ENCODE data around the gene TAS2R60. TPM values are rescaled to one million over a fixed set of nuclear protein-coding genes. Genes with fewer than 3 reads are reported as not detected.
"Not testable (repeated sequence)": the region's sequence is repeated elsewhere in the genome, so short reads cannot be mapped to it uniquely, and the experiment has no call there.

Gene TAS2R60
- total RNA-seq, 1 donor from 2014 or later: not detected

GRCh38 chr7:143455491-143455890, 12.2 kb downstream of the TAS2R60 start:
- Mint-ChIP-seq H3K4me1 (ENCODE audit: low read depth) (no peaks in the 10 kb centered on the region), H3K27ac (no peak overlapping the region), H3K9me3 (no peaks in the 10 kb centered on the region), H3K27me3 (ENCODE audit: low read depth) (peaks cover 3% of the 10 kb centered on the region), H3K4me3 (ENCODE audit: low read depth) (no peak overlapping the region), H3K36me3 (ENCODE audit: low read depth) (no peaks in the 10 kb centered on the region)
- intact Hi-C loops (cut with micrococcal nuclease): no loop called here
- no peak for DNase-seq (ENCODE audit: low spot score)

- no peaks in the 10 kb centered on the region for H3K36me3 Mint-ChIP-seq (ENCODE audit: low read depth)
- intact Hi-C loops (cut with micrococcal nuclease): no loop called here
- no peaks in the 10 kb centered on the region for H3K4me1 Mint-ChIP-seq (ENCODE audit: low read depth)
- H3K27ac Mint-ChIP-seq: no peak overlapping the region
- no peak for DNase-seq (ENCODE audit: low spot score)
- H3K27me3 Mint-ChIP-seq (ENCODE audit: low read depth): peaks cover 3% of the 10 kb centered on the region
- H3K4me3 Mint-ChIP-seq (ENCODE audit: low read depth): no peak overlapping the region
- no peaks in the 10 kb centered on the region for H3K9me3 Mint-ChIP-seq
Measured at GRCh38 chr7:143455942-143456341, 12.7 kb downstream of the TAS2R60 start.

- Mint-ChIP-seq H3K4me3 (ENCODE audit: low read depth) (no peak overlapping the region), H3K4me1 (ENCODE audit: low read depth) (no peaks in the 10 kb centered on the region), H3K36me3 (ENCODE audit: low read depth) (no peaks in the 10 kb centered on the region), H3K9me3 (no peaks in the 10 kb centered on the region), H3K27me3 (ENCODE audit: low read depth) (peaks cover 3% of the 10 kb centered on the region), H3K27ac (no peak overlapping the region)
- intact Hi-C loops (cut with micrococcal nuclease): no loop called here
- DNase-seq (ENCODE audit: low spot score): no peak
Measured at GRCh38 chr7:143456992-143457793, 13.9 kb downstream of the TAS2R60 start.

DNA sequence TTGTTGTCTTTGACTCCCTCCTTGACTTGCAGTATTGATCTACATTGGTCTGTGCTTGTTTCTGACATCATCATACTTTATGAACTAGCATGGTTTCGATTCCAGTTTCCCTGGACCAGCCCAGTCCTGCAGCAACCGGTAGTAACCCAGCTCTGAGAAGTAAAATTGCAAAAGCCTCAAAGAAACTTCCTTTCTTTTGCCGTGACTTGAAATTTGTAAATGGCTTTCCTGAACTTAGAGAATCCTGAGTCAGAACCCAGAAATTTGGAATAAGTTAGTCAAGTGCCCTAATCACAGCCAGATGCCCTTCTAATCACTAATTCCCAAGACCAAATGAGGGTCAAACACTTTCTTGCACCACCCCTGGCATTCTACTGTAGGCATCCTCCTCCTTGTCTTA, 15.0 kb downstream of the TAS2R60 start:
- no peak overlapping the region for H3K4me3 Mint-ChIP-seq (ENCODE audit: low read depth)
- H3K27me3 Mint-ChIP-seq (ENCODE audit: low read depth): peaks cover 3% of the 10 kb centered on the region
- intact Hi-C loops (cut with micrococcal nuclease): no loop called here
- no peak overlapping the region for H3K27ac Mint-ChIP-seq
- DNase-seq (ENCODE audit: low spot score): no peak
- H3K36me3 Mint-ChIP-seq (ENCODE audit: low read depth): no peaks in the 10 kb centered on the region
- H3K4me1 Mint-ChIP-seq (ENCODE audit: low read depth): no peaks in the 10 kb centered on the region
- no peaks in the 10 kb centered on the region for H3K9me3 Mint-ChIP-seq

- H3K27me3 Mint-ChIP-seq (ENCODE audit: low read depth): peaks cover 3% of the 10 kb centered on the region
Measured at GRCh38 chr7:143458681-143459080, 15.4 kb downstream of the TAS2R60 start.

GRCh38 chr7:143459359-143459758, 16.1 kb downstream of the TAS2R60 start:
- H3K4me3 Mint-ChIP-seq (ENCODE audit: low read depth): no peak overlapping the region
- H3K27me3 Mint-ChIP-seq (ENCODE audit: low read depth): no peaks in the 10 kb centered on the region
- no peak overlapping the region for H3K27ac Mint-ChIP-seq
- H3K36me3 Mint-ChIP-seq (ENCODE audit: low read depth): no peaks in the 10 kb centered on the region
- DNase-seq (ENCODE audit: low spot score): no peak
- no peaks in the 10 kb centered on the region for H3K9me3 Mint-ChIP-seq
- intact Hi-C loops (cut with micrococcal nuclease): no loop called here
- no peaks in the 10 kb centered on the region for H3K4me1 Mint-ChIP-seq (ENCODE audit: low read depth)

More at GRCh38 chr7:143458681-143459080, 15.4 kb downstream of the TAS2R60 start:
- Mint-ChIP-seq H3K36me3 (ENCODE audit: low read depth) (no peaks in the 10 kb centered on the region), H3K4me3 (ENCODE audit: low read depth) (no peak overlapping the region), H3K4me1 (ENCODE audit: low read depth) (no peaks in the 10 kb centered on the region), H3K27ac (no peak overlapping the region), H3K9me3 (no peaks in the 10 kb centered on the region)
- intact Hi-C loops (cut with micrococcal nuclease): no loop called here
- DNase-seq (ENCODE audit: low spot score): no peak

GRCh38 chr7:143460271-143460979, 17.2 kb downstream of the TAS2R60 start:
- Mint-ChIP-seq H3K36me3 (ENCODE audit: low read depth) (no peaks in the 10 kb centered on the region), H3K27ac (no peak overlapping the region), H3K4me3 (ENCODE audit: low read depth) (no peak overlapping the region), H3K27me3 (ENCODE audit: low read depth) (no peaks in the 10 kb centered on the region), H3K9me3 (no peaks in the 10 kb centered on the region), H3K4me1 (ENCODE audit: low read depth) (no peaks in the 10 kb centered on the region)
- DNase-seq (ENCODE audit: low spot score): no peak
- intact Hi-C loops (cut with micrococcal nuclease): no loop called here

GRCh38 chr7:143462045-143462444, 18.8 kb downstream of the TAS2R60 start:
- H3K27ac Mint-ChIP-seq: no peak overlapping the region
- DNase-seq (ENCODE audit: low spot score): no peak
- H3K9me3 Mint-ChIP-seq: no peaks in the 10 kb centered on the region
- H3K4me1 Mint-ChIP-seq (ENCODE audit: low read depth): no peaks in the 10 kb centered on the region
- intact Hi-C loops (cut with micrococcal nuclease): no loop called here
- H3K4me3 Mint-ChIP-seq (ENCODE audit: low read depth): no peak overlapping the region
- H3K27me3 Mint-ChIP-seq (ENCODE audit: low read depth): no peaks in the 10 kb centered on the region
- no peaks in the 10 kb centered on the region for H3K36me3 Mint-ChIP-seq (ENCODE audit: low read depth)

DNA sequence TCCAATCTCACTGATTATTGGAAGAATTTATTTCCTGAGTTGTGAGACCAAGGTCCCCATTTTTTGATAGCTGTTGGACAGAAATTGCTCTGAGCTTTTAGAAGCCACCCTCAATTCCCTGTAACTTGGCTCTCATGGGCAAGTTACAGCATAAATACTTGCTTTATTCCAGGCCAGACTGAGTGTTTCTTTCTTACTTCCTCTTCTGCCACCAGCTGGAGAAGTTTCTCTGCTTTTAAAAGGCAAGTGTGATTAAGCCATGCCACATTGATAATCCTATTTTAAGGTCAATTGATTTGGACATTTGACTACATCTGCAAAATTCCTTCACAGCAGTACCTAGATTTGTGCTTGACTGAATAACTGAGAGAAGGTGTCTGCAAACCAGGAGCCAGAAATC, 20.3 kb downstream of the TAS2R60 start:
- Mint-ChIP-seq H3K9me3 (no peaks in the 10 kb centered on the region), H3K4me1 (ENCODE audit: low read depth) (no peaks in the 10 kb centered on the region), H3K4me3 (ENCODE audit: low read depth) (no peak overlapping the region), H3K27ac (no peak overlapping the region), H3K36me3 (ENCODE audit: low read depth) (no peaks in the 10 kb centered on the region), H3K27me3 (ENCODE audit: low read depth) (no peaks in the 10 kb centered on the region)
- DNase-seq (ENCODE audit: low spot score): no peak
- intact Hi-C loops (cut with micrococcal nuclease): no loop called here

- no peaks in the 10 kb centered on the region for H3K36me3 Mint-ChIP-seq (ENCODE audit: low read depth)
- H3K9me3 Mint-ChIP-seq: no peaks in the 10 kb centered on the region
- H3K27me3 Mint-ChIP-seq (ENCODE audit: low read depth): no peaks in the 10 kb centered on the region
- no peaks in the 10 kb centered on the region for H3K4me1 Mint-ChIP-seq (ENCODE audit: low read depth)
- no peak for DNase-seq (ENCODE audit: low spot score)
- H3K27ac Mint-ChIP-seq: no peak overlapping the region
- intact Hi-C loops (cut with micrococcal nuclease): no loop called here
- H3K4me3 Mint-ChIP-seq (ENCODE audit: low read depth): no peak overlapping the region
Measured at GRCh38 chr7:143463957-143464356, 20.7 kb downstream of the TAS2R60 start.

DNA sequence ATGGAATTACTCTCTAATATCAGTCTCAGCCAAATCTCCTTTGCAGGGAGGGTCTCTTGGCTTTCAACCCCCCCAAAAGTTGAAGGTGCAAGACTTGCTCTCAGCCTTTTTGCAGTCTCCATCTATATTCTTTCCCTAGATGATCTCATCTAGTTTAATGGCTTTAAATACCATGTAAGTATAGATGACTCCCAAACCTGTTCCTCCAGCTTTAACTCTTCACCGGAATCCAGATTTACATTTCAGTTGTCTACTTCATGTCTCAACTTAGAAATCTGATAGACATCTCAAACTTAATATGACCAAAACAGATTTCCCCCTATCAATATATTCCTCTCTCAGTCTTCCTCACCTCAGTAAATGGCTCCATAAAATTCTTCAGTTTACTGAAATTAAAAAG, 24.5 kb downstream of the TAS2R60 start:
- peaks cover 3% of the 10 kb centered on the region for H3K27me3 Mint-ChIP-seq (ENCODE audit: low read depth)
- intact Hi-C loops (cut with micrococcal nuclease): no loop called here

DNA sequence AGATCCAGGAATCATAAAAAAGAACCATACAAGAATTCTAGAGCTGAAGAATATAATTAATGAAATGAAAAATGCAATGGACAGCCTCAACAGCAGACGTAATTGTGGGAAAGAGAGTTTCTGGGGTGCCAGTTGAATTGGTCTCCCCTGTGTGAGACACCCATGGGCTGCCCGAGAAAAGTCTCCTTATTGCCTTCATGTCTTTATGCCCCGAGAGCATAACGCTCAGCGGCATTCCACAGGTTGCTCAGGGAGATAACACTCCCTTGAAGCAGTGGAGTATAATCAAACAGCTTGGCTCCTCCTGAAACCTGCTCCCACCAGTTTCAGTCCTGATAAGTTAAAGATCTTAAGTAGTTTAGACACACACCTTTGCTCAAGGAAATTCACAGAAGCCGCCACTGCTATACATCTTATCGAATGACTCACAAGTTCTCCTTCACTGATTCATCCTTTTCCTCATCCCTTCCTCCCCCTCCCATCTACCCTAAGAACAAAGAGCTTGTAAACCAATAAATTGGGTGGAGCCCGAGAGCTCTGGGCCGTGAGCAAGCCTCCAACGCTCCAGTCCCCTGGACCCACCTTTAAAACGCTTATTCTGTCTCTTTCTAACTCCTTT, 28.9 kb downstream of the TAS2R60 start:
- DNase-seq (ENCODE audit: low spot score); H3K27ac Mint-ChIP-seq; intact Hi-C loops (cut with micrococcal nuclease); H3K9me3 Mint-ChIP-seq; H3K4me3 Mint-ChIP-seq (ENCODE audit: low read depth); H3K4me1 Mint-ChIP-seq (ENCODE audit: low read depth); H3K27me3 Mint-ChIP-seq (ENCODE audit: low read depth); H3K36me3 Mint-ChIP-seq (ENCODE audit: low read depth): not testable (repeated sequence)

More for the DNA sequence above, 24.5 kb downstream of the TAS2R60 start:
- no peak for DNase-seq (ENCODE audit: low spot score)
- H3K27ac Mint-ChIP-seq: no peak overlapping the region
- H3K4me1 Mint-ChIP-seq (ENCODE audit: low read depth): no peaks in the 10 kb centered on the region
- H3K4me3 Mint-ChIP-seq (ENCODE audit: low read depth): no peak overlapping the region
- no peaks in the 10 kb centered on the region for H3K36me3 Mint-ChIP-seq (ENCODE audit: low read depth)
- H3K9me3 Mint-ChIP-seq: peaks cover 6% of the 10 kb centered on the region
